NCI-H128 (cell line): ENCODE data around the gene LPO.

ENCODE experiments used
- DNase-seq: peaks from one replicate; lab custom pipeline; 2025; ENCODE audit not compliant: unreplicated experiment; lab: John Stamatoyannopoulos, UW

The LPO gene

DNA sequence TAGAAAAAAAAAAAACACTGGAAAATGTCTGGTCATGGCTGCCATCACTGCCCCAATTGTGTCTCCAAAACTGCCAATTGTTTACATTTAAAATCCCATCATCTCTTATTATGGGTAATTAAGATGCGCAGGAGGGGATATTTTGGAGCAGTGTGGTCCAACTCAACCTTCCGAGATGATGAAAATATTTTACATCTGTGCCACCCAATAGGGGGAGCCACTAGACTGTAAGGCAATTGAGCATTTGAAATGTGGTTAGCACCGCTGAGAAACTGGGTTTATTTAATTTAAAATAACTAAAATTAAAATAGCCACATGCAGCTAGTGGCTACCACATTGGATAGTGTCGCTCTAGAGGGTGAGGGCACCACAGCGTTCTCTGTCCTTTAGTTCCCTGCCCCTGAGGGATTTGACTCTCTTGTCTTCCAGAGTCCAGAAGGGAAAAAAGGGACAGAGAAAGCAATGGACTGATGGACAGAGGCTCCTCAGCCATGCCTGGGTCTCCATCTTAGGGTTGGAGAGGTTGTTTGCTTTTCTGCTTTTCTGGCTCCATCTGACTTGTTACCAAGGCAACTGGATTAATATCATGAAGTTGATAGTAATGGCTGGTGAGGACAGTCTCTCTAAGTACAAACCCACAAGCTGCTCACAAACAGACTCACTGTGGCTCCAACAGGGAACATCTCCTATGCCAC, 38.9 kb downstream of the LPO start:
- no peak for DNase-seq

DNA sequence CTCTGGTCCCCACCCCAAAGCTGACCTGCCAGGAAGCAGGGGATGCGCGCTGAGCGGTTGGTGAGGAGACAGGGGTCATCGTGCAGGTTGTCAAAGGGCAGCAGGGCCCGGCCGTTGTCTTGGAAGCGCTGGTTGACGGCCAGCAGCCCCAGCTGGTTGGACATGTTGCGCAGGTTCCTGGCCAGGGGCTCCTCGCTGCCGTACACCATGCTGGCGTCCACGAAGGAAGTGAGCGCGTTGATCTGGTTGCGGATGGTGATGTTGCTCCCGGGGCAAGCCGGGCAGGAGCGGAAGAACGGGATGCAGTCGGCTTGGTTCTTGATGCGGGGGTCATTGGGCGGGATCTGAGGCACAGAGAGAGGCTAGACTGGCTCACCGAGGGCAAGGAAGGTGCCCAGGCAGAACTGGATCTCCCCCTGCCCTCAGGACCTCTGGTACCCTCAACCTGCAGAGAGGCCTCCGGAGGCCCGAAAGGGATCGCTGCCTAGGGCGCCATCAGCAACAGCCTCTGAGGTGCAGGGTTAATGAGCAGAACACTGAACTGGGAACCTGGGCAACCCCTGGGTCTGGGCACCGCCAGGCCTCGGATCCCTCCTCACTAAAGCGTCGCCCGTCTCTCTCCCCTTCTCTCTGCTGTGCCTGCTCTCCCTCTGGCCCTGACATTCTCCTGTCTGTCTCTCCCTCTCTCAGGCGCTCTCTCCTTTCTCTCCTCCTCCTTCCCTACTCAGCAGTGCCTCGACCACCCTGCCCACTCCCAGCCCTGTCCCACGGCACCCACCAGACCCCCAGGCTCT, 39.6 kb downstream of the LPO start:
- DNase-seq, result no peak

DNA sequence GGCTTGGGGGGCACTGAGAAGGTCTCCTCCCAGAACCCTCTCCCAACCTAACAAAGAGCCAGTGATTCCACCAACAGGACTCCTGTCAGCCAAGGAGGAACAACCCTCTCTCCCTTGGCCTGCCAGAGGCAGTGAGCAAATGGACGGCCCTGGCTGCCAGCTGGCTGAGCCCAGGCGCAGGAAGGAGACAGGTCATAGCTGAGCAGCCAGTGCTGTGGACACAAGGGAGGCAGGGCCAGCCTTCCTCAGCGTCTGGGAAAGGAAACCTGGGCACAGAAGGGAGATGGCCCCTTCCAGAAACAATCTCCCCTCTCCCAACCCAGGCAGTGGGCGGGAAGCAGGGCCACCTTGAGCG, 40.3 kb downstream of the LPO start:
- DNase-seq, result no peak

DNA sequence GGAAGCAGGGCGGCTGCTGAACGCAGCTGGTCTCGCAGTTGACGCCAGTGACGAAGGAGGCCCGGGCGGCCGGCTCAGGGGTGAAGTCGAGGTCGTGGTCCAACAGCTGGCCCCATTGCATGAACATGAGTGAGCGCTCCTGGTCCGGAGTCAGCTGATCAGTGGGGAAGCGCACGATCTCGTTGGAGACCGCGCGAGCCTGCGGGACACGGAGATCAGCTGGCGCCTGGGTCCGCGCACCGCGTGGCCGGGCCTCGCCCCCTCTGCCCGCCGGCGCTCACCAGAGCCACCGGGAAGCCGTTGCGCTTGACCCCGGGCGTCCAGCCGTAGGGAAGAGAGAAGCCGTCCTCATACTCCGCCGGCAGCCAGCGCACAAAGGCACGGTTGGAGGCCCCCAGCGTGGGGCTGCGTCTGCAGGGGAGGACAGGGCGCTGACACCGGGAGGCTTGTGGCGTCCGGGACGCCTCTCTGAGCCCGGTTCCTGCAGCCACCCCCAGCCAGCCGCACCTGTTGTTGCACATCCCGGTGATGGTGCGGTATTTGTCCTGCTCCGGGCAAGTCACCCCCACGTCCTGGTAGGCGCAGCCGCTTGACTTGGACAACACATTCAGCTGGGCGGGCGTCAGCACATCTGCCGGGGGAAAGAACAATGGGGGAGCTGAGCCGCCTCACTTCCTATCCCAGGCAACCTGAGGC, 40.8 kb downstream of the LPO start:
- DNase-seq, result no peak

DNA sequence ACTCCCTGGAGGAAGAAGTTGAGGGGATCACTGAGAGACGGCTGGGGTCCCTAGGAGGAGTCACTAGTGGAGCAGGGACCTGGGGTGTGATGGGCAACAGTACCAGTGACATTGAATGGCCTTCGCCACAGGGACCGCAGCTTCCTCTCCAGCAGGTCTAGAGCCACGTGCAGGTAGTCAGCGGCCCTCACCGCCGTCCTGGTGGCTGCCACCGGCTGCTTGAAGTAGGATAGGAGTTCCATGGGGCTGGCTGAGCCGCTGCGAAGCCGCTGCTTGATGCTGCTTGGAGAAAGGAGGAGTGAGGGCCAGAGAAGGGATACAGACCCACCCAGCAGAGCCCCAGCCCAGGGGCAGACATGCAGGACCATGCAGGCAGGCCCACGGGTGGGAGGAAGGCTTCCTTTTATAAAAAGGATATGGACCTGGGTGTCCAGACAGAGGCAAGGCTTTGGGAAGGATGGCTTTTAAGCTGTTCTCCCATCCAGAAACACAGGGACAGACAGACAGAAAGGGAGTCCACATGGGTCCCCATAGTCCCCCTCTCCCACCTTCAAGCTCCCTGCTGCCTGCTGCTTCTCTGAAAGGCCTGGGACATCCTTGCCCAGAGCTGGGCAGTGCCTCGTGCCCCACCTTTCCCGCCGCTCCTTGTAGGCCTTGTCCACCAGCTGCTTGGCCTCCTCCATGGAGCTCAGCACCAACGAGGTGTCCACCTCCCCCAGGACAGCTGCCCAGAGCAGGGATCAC, 41.5 kb downstream of the LPO start:
- no peak for DNase-seq

DNA sequence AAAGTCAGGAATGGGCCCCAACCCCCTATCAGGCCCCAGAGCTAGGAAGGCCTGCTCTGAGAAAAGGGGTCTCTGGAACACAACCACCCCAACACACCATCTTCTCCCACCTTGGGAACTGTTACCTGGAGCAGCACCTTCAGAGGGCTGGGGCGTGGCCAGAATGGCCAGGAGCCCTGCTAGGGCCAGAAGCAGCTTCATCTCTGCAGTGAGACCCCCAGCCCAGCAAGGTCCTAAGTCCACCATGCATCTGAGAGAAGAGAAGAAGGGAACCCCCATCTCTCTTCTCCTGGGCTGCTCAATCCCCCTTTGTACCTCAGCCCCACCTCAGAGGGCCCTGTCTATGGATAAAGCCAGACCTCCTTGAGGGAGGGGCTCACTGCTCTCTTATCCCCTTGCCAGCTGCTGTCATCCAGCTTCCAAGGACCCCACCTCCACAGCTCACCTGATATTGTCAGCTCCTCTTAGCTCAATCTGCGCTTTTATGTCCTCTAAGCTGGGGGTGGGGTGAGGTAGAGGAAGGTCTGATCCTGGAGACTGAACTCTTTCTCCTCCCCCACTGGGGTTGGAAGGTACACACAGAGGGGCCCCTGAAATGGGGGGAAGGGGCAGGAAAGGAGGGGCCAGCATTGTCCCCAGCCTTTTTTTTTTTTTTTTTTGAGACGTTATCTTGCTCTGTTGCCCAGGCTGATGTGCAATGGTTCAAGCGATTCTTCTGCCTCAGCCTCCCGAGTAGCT, 42.3 kb downstream of the LPO start, which contains the start of gene MPO:
MPO (minus strand) TSS at position 456 of the 738 bp plus-strand sequence; CDS start at position 279, 177 bp downstream.
- DNase-seq, result no peak

DNA sequence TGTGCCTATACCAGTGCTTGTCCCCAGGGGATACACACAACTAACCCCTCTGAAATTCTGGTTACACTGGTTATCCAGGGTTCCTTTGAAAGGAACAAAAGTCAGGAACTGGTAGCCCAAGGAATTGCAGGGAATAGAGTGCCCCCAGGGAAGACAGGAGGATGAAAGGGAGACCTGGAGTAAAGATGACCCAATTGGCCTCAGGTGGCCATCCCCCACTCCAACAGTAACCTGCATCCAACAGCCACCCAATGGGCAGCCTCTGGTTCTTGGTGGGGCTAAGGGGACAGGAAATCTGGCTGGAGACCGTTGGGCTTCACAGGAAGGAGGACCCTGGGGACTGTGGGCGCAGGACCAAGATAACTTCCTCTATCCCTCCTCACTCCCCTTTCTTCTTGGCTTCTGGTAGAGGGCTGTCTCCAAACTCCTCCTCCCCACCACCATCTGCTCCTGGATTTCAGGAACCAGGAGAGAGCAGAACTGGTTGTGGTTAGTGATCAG, 43.2 kb downstream of the LPO start:
- DNase-seq, result no peak

DNA sequence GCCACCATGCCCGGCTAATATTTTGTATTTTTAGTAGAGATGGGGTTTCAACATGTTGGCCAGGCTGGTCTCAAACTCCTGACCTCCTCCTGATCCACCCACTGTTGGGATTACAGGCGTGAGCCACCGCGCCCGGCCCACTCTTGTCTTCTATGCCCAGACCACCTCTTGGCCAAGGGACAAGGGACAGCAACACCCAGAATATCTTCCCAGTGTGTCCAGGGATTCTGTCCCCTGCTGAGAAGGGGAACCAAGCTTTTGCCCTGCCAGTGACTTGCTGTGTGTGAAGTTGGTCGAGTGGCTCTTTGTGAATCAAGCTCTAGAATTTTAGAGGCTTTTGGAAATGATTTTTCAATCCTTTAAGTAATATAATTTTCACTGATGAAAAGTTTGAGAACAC, 44.1 kb downstream of the LPO start:
- no peak for DNase-seq

DNA sequence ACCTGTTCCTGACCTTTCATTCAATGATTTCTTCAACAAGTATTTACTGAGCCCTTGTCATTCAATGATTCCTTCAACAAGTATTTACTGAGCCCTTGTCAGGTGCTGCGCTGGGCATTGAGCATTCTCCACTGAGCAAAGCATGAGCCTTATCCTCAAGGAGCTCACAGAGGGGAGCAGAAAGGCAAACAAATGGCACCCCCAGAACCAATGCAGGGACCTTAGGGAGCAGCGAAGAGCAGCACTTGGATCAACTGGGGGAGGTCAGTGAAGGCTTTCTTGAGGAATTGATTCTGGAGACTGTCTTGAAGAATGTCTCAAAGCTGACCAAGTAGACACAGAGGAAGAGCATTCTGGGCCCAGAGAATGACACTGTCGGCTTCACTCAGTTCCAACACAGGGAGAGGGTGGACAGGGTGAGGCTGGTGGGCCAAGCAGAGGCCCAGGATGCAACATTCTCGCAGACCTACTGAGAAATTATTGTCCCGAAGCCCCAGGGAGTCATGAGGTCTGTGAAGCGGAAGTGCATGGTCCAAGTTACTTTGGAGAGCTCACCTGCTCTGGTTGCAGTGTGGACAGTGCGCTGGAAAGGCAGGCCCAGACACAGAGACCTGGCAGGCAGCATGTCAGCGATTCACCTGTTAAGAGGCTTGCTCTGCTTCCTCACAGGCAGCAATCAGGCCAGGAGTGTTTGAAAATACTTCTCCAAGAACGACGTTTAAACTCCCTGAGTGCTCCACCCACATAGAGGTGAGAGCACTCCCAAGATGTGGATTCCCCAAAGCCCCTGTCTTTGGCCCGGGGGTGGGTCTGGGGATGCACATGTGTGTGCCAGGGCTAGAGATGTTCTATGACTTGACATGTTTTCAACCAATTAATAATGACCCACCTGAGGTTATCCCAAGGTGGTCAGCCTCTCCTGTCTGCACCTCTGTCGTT, 45.6 kb downstream of the LPO start:
- no peak for DNase-seq

DNA sequence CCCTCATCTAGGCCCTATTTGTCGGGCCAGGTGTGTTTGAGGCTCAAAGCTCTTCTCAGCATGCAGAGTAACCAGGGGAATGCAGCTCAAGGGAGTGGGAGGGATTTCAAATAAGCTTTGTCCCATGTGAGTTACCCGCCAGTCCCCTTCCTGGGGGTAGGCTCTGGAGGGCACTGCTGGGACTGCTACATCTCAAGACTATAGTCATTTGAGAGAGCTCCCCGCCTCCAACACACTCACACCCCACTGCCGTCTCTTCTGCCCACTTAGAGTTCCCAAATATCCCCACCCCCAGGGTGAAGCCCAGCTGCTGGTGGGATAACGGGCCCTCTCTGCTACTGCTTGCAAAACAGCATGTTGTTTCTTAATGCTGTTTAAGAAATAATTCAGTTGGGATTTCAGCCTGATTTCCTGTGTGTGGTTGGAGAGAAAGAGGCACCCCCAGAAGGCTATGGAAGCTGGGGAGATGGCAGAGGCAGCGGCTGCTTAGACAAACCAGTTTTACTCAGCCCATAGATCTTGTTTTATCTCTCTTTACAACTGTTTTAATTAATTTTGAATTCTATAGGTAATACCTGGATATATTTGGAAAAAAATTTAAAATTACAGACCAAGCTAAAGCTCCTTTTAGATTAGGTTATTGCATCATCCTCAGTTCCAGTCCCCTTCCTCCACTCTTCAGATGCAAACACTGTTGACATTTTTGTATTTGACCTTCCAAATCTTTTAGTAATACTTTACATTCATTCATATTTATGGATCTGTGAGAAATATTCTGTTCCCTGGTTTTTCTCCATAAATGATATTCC, 46.4 kb downstream of the LPO start:
- no peak for DNase-seq

DNA sequence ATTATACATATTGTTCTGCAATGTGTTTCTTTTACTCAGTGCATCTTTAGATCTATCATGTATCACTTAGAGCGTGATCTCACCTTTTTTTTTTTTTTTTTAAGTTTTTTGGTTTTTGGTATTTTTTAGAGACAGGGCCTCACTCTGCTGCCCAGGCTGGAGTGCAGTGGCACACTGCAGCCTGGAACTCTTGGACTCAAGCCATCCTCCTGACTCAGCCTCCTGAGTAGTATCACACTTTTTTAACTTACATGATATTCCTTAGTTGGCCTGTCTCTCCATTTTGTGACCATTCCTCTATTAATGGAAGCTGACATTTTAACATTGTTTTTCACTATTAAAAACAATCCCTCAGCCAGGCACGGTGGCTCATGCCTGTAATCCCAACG, 47.0 kb downstream of the LPO start:
- DNase-seq, result no peak

DNA sequence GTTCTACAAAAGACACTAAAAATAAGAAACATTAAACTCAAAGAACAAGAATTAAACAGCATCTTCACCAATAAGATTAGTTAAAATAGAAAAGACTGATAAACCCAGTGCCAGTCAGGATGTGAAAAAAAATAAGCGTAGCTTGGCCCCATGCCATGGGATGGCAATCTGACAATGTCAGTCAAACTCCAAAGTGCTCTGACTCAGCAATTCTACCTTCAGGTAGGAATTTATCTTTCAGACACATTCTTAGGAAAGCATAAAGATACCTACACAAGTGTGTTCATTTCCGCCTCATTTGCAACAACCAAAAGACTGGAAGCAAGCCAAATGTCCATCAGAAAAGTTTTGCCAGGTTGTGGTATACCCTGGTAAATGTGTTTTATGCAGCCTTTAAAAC, 51.5 kb downstream of the LPO start:
- no peak for DNase-seq

DNA sequence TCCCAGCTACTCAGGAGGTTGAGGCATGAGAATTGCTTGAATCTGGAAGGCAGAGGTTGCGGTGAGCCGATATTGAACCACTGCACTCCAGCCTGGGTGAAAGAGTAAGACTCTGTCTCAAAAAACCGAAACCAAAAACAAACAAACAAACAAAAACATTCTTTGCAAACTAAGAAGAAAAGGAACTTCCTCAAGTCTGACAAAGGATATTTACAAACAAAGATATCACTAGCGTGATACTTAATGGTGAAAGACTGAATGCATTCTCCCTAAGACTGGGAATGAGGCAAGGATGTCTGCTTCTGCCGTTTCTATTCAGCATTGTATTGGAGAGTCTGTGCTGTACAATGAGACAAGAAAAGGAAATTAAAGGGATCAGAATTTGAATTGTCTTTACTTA, 52.9 kb downstream of the LPO start:
- DNase-seq, result no peak

DNA sequence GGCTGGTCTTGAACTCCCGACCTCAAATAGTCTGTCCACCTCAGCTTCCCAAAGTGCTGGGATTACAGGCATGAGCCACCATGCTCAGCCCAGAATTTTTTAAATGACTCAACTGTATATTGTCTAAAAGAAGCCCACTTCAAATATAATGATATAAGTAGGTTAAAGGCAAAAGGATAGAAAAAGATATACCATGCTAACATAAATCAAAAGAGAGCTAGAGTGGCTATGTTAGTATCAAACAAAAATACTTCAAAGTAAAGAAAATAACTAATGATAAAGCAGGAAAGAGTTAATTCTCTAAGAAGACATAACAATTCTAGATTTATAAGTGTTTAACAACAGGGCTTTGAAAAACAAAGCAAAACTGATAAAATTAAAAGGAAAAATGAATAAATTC, 55.6 kb downstream of the LPO start:
- no peak for DNase-seq

DNA sequence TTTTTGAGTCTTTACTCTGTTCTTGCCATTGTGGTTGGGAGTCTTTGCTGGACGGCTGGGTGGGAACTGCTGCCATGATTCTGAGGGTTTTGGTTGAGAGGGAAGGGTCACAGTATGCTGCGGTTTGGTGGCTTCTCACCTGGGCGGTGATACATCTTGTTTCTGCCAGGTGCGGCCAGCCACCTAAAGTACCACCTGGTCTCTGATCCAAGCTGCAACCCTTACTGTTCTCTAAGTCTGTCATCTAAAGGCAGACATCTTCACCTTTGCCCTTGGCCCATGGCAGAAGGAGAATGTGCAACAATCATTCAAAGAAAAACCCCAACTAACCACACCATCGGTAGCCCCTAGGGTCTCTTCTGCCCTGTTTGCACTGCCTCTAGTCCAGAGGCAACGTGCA, 62.0 kb downstream of the LPO start:
- no peak for DNase-seq

DNA sequence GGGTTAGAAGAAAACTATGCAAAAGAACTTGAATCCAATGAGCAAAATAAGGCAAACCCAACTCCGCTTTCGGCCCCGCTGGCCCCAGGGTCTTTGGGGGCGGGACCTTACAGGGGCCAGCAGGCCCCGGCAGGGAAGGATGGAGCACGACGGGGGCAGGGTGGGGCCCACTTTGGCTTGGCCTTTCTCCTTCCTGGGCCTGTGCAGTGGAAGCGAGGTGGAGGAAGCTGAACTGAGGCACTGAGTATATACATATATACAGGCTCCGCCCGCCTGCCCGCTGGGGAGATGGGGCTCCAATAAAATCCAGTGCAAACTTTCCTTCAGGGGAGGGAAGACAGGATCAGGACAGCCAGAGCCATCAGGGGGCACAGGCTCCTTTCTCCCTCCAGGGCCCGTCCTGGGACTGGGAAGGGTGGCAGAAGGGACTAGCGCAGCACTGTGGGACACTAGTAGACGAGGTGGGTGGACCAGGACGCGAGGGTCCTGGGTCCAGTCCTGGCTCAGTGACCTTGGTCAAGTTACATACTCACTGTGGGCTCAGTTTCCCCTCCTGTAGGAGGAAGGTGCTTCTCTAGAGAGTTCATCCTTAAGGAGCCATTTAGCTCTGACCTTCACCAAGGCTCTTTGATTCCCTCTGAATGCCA, 63.2 kb downstream of the LPO start:
- DNase-seq, result no peak

DNA sequence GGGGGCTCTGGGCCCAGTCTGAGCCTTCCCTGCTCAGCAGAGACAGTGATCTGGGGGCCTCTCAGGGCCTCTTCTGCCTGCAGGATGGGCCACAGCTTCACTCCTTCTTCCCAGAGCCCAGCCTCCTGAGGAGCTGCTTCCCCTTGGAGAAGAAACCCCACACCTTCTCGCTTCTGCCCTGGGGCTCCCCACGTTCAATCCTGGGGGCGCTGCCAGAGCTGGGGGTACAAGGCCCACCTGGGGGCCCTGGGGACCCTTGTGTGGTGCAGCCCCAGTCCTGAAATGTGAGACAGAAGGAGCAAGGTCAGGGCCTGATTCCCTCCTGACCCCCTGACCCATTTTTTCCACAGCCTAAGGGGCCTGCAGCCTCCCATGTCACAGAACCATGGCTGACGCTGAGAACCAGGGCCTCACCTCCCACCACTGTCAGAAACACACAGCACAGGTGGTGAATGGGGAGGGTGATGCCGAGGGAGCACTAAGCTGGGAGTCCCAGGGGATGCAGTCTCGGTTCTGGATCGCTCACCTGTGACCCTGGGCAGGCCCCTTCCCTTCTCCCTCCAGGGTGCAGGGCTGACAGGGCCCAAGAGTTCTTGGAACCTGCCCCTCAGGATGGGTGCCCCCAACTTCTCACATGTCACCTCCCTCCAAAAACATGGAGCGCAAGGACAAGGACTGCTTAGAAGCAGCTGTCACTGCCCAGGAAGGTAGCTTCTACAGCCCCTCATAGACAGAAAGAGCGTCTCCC, 64.0 kb downstream of the LPO start:
- no peak for DNase-seq
